ENCODE results near the gene UGT1A10.
A peak's percentile ranks its signal among the peaks of the same experiment; 100 is the strongest.
"Not testable (repeated sequence)": the region's sequence is repeated elsewhere in the genome, so short reads cannot be mapped to it uniquely, and the experiment has no call there.

Gene UGT1A10

DNA sequence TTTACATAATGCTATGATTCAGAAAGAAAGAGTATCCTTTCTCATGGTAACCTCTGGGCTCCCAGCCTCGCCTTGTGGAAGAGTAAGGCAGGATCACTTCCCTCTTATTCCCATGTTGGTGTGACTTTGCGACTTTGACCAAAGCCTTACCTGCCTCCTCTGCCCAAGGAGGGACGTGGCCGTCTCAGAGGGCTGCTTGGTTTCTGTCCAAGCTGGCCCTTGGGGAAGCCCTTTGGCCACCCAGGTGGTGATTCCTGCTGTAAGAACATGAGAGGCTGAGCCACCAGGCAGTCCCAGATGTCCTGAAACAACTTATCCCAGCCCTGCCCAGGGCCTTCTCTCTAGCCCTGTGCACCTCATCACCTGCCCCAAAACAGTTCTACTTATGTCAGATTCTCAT, 62.5 kb downstream of the UGT1A10 start:
- DNase-seq: no peak

DNA sequence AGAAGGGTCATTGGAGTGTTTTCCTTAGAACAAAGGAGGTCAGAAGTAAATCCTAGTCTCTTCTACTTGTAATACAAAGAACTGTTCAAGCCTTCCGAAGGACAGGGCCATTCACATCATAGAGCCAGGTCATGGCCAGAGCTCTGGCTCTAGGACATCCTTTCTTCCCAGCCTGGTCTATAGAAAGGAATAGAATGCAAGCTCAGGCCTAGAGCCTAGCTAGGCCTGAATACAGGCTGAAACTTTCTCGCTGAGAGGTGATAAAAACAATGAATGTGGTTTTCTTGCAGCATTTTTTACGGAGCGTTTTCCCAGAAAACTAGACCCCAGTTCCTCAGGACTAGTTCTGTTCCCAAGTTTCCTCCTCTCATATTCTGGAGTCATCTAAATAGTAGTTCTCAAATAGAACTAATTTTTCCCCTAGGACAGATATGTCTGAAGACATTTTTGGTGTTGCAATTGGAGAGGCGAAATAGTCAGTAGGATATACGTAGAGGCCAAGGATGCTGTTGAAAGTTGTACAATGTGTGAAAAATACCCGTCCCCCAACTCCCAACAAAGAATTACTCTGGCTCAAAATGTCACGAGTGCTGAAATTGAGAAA, 63.3 kb downstream of the UGT1A10 start:
- no peak for DNase-seq

DNA sequence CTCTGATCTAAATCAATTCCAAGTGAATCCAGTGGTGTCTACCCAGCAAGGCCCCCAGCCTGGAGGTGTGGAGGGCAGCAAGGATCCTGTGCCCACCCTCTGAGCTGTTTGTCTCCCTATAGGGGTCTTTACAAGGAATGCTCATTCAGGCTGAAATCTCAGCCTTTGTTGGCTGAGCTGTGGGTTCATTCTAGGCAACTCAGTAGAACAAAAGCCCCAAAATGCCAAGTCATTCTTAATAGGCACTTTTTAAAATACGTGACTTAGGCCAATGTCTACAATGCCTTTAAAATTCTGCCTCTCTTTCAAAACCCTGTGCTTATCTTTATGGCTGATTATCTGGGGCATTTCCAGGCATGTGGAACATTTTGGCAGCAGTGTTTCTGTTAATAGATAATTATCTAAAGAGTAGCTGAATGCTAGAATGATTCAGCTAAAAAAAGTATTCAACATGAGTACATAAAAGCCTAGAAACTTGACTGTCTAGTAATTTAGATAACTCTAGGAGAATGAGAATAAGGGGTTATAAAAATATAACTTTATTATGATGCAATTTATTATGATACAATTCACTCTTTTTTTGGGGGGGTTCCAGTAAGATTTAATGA, 63.9 kb downstream of the UGT1A10 start:
- DNase-seq: no peak

DNA sequence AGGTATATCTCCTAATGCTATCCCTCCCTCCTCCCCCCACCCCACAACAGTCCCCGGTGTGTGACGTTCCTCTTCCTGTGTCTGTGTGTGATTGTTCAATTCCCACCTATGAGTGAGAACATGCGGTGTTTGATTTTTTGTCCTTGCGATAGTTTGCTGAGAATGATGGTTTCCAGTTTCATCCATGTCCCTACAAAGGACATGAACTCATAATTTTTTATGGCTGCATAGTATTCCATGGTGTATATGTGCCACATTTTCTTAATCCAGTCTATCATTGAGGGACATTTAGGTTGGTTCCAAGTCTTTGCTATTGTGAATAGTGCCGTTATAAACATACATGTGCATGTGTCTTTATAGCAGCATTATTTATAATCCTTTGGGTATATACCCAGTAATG, 64.6 kb downstream of the UGT1A10 start:
- not testable (repeated sequence) for DNase-seq

- DNase-seq: no peak
Measured at GRCh38 chr2:233702238-233702637, 66.0 kb downstream of the UGT1A10 start.

DNA sequence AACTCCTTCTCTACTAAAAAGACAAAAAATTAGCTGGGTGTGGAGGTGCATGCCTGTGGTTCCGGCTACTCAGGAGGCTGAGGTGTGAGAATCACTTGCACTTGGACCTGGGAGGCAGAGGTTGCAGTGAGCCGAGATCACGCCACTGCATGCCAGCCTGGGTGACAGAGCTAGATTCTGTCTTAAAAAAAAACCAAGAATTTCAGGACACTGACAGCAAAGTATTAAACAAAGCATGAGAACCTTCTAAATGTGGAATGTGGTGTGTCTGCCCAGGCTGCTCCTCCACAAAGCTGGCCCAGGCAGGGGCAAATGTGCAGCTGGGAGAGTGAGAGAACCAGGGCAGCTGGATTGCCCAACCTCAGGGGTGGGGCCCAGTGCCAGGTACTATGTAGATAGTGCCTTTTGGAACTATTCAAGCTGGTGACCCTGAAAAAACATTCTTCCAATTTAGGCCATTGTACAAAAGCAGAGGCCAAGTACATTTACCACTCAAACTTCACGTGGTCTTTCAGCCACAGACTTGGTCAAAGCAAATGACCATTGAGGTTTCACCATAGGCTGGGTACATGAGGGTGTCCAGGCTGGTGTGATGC, 69.8 kb downstream of the UGT1A10 start:
- no peak for DNase-seq

- DNase-seq: no peak
Measured at GRCh38 chr2:233706720-233707119, 70.5 kb downstream of the UGT1A10 start.

DNA sequence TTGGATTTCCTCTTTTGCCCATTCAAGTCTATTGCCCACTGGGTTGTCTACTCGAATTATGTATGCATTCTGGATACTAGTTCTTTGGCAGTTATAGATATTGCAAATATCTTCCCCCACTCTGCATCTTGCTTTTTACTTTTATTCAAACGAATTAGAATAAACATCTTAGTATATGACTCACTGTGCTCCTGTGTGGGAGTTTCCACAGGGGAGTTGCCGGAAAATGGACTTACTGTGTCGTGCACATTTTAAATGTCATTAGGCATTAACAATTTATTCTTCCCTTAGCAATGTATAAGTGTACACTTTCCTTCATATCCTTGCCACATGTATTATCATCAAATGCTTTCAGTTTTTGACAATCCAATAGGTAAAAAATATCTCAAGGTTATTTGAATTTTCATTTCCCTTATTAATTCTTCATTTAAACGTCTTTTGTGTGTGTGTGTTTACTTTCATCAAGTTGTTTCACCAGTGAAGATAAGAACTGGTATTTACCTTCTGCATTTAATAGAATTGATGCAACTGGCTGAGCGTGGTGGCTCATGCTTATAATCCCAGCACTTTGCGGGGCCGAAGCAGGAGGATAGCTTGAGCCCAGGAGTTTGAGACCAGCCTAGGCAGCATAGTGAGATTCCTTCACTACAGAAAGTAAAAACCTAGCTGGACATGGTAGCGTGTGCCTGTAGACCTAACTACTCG, 71.8 kb downstream of the UGT1A10 start:
- DNase-seq: no peak

- no peak for DNase-seq
Measured at GRCh38 chr2:233708942-233709341, 72.7 kb downstream of the UGT1A10 start.

- peak; percentile 79 for DNase-seq
Measured at GRCh38 chr2:233711312-233712008, 75.2 kb downstream of the UGT1A10 start.

GRCh38 chr2:233712611-233713261, 76.5 kb downstream of the UGT1A10 start, which contains the start of gene UGT1A5:
Gene UGT1A5 (plus strand): TSS chr2:233712907. CDS start chr2:233712992, 85 bp downstream.
- DNase-seq: no peak

GRCh38 chr2:233713262-233713615, 77.0 kb downstream of the UGT1A10 start:
- no peak for DNase-seq

GRCh38 chr2:233714121-233714520, 77.9 kb downstream of the UGT1A10 start:
- DNase-seq: no peak

- DNase-seq: no peak
Measured at GRCh38 chr2:233718552-233718951, 82.3 kb downstream of the UGT1A10 start, which contains the start of gene UGT1A4. Gene UGT1A4 (plus strand): TSS chr2:233718736. CDS start chr2:233718821, 85 bp downstream.

- DNase-seq: no peak
Measured at GRCh38 chr2:233728723-233729301, 92.6 kb downstream of the UGT1A10 start, which contains the start of gene UGT1A3. Gene UGT1A3 (plus strand): TSS chr2:233729042. CDS start chr2:233729127, 85 bp downstream.

- not testable (repeated sequence) for DNase-seq
Measured at GRCh38 chr2:233736868-233737653, 100.8 kb downstream of the UGT1A10 start.

- no peak for DNase-seq
Measured at GRCh38 chr2:233740870-233741269, 104.6 kb downstream of the UGT1A10 start.

GRCh38 chr2:233743464-233744259, 107.4 kb downstream of the UGT1A10 start:
- DNase-seq: no peak

DNA sequence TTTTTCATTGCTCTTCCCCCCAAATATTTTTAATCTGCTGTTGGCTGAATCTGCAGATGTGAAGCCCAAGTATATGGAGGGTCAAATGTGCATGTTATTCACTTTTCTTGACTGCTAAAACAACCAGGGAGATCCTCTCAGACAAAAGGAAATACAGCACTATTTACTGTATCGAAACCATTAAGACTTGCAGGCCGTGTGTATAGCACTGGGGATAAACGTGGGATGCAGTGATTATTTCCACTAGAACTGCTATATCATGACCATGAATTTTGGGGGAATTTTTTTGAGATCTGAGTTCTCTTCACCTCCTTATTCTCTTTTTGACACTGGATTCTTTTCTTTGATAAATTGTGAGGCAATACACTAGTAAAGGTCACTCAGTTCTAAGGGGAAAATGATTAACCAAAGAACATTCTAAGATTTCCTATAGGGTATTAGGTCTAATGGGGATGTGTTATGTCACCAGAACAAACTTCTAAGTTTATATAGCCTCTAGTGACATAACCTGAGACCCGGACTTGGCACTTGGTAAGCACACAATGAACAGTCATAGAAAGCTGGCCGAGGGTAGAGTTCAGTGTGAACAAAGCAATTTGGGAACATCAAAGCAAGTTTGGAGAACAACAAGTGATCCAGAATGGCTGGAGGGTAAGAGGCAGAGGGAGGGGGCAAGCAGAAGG, 109.0 kb downstream of the UGT1A10 start:
- DNase-seq: no peak

DNA sequence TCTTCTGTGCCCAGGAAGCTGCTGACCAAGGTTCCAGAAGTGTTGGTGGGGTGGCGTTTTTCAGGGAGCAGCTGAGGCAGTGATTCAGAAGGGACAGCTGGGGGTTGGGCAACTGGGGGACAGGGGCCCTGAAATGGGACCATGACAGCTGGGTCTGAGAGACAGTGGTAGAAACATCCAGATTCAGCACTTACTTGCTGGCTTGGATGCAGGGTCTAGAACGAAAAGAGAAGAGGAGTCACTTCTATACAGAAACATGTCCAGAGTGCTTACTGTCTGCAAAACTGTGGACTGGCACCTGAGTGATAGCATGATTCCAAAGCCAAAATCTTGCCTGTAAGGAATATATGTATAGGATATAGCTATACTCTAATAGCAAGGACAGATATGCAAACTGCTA, 109.6 kb downstream of the UGT1A10 start:
- DNase-seq: not testable (repeated sequence)

Measured in NCI-H345 (cell line).